Cardiac muscle cell (in vitro differentiated cells and primary cell): Measurements from ENCODE around the gene SMIM45.

Experiments used
- DNase-seq, 2 donors: peaks; one replicate each; pipeline versions ENCODE4 v3.0.0 to v3.0.0-alpha.2; 2010 to 2017; ENCODE audit warnings: low read depth in 1 of 2, low spot score in 1 of 2
- H3K27ac ChIP-seq: fragments of 200-600 bp; sonication (generic); 2 replicates; pipeline ENCODE4 v1.5.1; 2016
- H3K27me3 ChIP-seq: fragments of 200-600 bp; sonication (generic); 2 replicates; pipeline ENCODE4 v1.6.0; 2016; ENCODE audit warnings: control low read depth
- H3K36me3 ChIP-seq: fragments of 200-600 bp; sonication (generic); 2 replicates; pipeline ENCODE4 v1.5.1; 2016; ENCODE audit warnings: control low read depth
- H3K4me1 ChIP-seq: fragments of 200-600 bp; sonication (generic); 2 replicates; pipeline ENCODE4 v1.8.1; 2017; ENCODE audit warnings: low read depth, mild to moderate bottlenecking, mixed run types
- H3K4me3 ChIP-seq: fragments of 200-600 bp; sonication (generic); 2 replicates; pipeline ENCODE4 v1.5.1; 2016; ENCODE audit warnings: mild to moderate bottlenecking
- H3K9me3 ChIP-seq: fragments of 200-600 bp; sonication (generic); 2 replicates; pipeline ENCODE4 v1.5.1; 2017; ENCODE audit warnings: low read depth, mild to moderate bottlenecking, control low read depth
- TF ChIP-seq, protein P1 (sequence below): IDR thresholded peaks from 2 replicates; pipeline ENCODE4 v1.5.1; 2012; ENCODE audit warnings: low read depth, mild to moderate bottlenecking, low read length

The SMIM45 gene

GRCh38 chr22:41995211-41995610 lies 43.3 kb downstream of the SMIM45 start:
- Histone ChIP-seq H3K27ac (no peak overlapping the region), H3K4me1 (no peaks in the 10 kb centered on the region), H3K36me3 (no peaks in the 10 kb centered on the region), H3K27me3 (no peaks in the 10 kb centered on the region), H3K4me3 (no peak overlapping the region), H3K9me3 (no peaks in the 10 kb centered on the region)
- TF ChIP-seq, protein P1, sequence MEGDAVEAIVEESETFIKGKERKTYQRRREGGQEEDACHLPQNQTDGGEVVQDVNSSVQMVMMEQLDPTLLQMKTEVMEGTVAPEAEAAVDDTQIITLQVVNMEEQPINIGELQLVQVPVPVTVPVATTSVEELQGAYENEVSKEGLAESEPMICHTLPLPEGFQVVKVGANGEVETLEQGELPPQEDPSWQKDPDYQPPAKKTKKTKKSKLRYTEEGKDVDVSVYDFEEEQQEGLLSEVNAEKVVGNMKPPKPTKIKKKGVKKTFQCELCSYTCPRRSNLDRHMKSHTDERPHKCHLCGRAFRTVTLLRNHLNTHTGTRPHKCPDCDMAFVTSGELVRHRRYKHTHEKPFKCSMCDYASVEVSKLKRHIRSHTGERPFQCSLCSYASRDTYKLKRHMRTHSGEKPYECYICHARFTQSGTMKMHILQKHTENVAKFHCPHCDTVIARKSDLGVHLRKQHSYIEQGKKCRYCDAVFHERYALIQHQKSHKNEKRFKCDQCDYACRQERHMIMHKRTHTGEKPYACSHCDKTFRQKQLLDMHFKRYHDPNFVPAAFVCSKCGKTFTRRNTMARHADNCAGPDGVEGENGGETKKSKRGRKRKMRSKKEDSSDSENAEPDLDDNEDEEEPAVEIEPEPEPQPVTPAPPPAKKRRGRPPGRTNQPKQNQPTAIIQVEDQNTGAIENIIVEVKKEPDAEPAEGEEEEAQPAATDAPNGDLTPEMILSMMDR: no peak
- peak in 1 of 2 donors; percentile 32 for DNase-seq

DNA sequence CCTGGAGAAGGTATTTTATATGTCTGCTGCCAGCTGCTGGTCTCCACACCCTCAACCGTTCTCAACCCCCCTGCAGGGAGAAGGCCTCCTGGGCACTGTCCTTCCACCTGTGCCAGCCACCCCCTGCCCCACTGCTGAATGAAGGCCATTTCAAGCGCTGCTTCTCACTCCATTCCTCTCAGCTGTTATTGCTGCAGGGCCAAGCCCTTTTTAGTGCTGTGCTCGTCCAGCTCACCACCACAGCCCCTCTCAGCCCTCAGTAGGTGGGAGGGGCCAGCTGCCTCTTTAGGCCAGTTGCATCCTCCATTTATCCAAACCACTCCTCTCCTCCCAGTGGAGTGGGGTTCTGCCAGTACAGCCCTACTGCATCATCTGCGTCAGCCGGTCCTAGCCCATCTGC lies 44.9 kb downstream of the SMIM45 start:
- TF ChIP-seq, protein P1: no peak
- Histone ChIP-seq H3K4me1 (no peaks in the 10 kb centered on the region), H3K4me3 (no peak overlapping the region), H3K9me3 (no peaks in the 10 kb centered on the region), H3K36me3 (no peaks in the 10 kb centered on the region), H3K27ac (no peak overlapping the region), H3K27me3 (no peaks in the 10 kb centered on the region)
- no peak for DNase-seq

DNA sequence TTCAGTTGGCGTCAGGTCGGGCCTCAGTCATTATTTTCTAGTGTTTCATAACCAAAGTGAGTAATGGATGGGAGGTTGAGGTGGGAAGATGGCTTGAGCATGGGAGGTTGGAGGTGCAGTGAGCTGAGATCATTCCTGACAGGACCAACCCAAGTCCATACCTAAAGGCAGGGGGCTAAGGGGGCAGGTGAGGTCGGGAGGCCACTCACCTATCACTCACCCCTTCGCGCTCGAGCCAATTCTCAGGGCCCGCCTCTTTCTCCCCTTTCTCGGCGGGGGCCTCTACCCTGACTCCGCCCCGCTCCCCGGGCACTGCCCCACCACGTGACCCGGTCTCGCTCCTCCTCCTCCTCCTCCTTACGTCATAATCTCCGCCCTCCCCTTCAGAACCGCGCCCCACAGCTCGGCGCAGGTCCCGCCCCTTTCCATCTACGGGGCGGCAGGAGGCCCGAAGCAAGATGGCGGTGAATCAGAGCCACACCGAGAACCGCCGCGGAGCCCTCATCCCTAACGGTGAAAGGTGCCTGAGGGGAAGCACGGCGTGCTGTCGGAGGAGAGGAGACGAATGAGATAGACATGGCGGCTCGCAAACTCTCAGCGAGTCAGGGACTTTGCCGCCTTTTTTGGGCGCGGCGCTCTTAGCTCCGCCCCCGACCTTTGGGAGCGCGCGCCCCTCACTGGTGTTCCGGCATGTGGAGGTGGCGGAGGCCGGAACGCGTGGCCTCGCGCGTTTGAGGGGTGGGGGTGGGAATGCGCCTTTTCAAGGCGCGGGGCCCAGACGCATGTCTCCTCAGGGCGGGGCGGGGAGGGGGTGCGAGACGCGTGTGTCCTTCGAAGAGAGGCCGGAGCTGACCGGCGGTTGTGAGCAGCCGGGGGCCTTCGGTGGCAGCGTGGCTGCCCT lies 46.7 kb downstream of the SMIM45 start, which contains the start of gene WBP2NL:
WBP2NL (plus strand) TSS at position 428 of the 901 bp plus-strand sequence; CDS start at position 459, 31 bp downstream.
- Histone ChIP-seq H3K4me1 (no peaks in the 10 kb centered on the region), H3K4me3 (no peak within 1 kb of the TSS), H3K27ac (no peak within 1 kb of the TSS), H3K9me3 (no peaks in the 10 kb centered on the region), H3K36me3 (no peaks in the 10 kb centered on the region), H3K27me3 (no peaks in the 10 kb centered on the region)
- TF ChIP-seq, protein P1: no peak
- peak in 1 of 2 donors; percentile 88 for DNase-seq

DNA sequence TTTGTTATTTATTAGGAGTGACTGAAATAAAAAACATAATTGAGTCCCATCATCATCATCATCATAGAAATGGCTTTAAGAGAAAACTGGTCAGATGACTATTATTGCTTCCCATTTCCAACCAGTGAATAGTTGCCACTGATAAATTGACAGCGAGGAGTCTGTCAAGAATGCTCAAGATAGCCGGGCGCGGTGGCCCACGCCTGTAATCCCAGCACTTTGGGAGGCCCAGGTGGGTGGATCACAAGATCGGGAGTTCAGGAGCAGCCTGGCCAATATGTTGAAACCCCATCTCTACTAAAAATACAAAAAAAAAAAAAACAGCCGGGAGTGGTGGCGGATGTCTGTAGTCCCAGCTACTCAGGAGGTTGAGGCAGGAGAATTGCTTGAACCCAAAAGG lies 48.5 kb downstream of the SMIM45 start:
- no peaks in the 10 kb centered on the region for H3K27me3 ChIP-seq
- TF ChIP-seq, protein P1: no peak
- H3K27ac ChIP-seq: no peak overlapping the region
- H3K9me3 ChIP-seq: no peaks in the 10 kb centered on the region
- no peaks in the 10 kb centered on the region for H3K36me3 ChIP-seq
- no peak overlapping the region for H3K4me3 ChIP-seq
- no peaks in the 10 kb centered on the region for H3K4me1 ChIP-seq
- no peak for DNase-seq

GRCh38 chr22:42001121-42001520 lies 49.2 kb downstream of the SMIM45 start:
- DNase-seq: no peak
- no peaks in the 10 kb centered on the region for H3K4me1 ChIP-seq
- no peaks in the 10 kb centered on the region for H3K9me3 ChIP-seq
- TF ChIP-seq, protein P1: no peak
- H3K27ac ChIP-seq: no peak overlapping the region
- H3K4me3 ChIP-seq: no peak overlapping the region
- H3K27me3 ChIP-seq: no peaks in the 10 kb centered on the region
- H3K36me3 ChIP-seq: no peaks in the 10 kb centered on the region
